HG03025 (cell line): ENCODE data around the gene MFSD12.
A peak's percentile ranks its signal among the peaks of the same experiment; 100 is the strongest.
"Not testable (repeated sequence)": the region's sequence is repeated elsewhere in the genome, so short reads cannot be mapped to it uniquely, and the experiment has no call there.

Source experiments
- ATAC-seq: cut with Tn5 transposase; IDR thresholded peaks from one replicate; pipeline ENCODE4 v1.9.1; 2021; ENCODE audit warnings: mild to moderate bottlenecking, moderate library complexity; ENCODE audit not compliant: unreplicated experiment, low FRiP score

The MFSD12 gene

DNA sequence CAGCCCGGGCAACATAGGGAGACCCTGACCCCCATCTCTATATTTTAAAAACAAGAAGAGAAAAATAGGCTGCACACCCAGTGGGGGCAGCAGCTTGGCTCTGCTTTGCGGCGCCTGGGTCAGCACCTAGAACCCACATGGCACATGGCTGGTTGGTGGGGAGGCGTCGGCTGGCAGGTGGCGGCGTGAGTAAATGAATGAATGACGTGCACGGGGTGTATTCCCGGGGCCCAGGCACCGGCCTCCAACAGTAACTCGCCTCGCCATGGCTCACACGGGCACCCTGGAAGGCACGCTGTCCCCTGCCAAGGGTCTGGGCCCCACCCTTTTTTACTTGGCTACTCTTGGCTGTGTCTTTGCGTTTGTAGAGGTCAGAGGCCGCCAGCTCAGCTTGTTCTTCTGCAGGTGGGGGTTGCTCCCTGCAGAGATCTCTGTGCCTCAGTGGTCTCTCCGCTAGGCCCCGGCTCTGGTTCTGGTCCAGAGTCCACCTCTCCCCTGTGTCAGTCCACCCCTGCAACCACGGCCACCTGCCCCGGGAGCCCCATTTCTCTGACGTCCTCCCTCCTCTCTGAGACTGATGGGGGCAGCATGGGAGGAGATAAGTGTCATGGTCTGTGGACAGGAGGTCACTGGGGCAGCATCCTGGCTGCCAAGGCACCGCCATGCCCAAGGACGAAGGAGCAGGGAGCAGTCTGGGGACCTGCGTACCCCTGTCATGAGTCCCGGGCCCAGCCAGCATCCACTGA lies 45.7 kb downstream of the MFSD12 start:
- no peak for ATAC-seq

DNA sequence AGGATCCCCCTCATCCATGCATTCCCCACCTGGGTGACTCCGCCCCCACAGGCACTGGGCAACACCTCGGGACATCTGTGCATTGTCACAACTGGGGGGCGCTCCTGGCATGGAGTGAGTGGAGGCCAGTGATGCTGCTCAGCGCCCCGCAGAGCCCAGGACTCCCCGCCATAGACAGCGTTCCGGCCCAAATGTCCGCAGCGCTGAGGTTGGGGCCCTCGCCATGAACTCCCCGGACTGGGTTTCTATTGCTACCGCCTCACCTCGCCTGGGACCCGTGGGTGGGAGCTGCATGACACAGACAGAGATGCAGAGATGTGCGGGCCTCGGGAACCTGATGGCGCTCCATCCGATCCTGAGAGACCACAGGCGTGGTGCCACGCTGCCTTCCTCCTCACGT lies 46.7 kb downstream of the MFSD12 start:
- no peak for ATAC-seq

DNA sequence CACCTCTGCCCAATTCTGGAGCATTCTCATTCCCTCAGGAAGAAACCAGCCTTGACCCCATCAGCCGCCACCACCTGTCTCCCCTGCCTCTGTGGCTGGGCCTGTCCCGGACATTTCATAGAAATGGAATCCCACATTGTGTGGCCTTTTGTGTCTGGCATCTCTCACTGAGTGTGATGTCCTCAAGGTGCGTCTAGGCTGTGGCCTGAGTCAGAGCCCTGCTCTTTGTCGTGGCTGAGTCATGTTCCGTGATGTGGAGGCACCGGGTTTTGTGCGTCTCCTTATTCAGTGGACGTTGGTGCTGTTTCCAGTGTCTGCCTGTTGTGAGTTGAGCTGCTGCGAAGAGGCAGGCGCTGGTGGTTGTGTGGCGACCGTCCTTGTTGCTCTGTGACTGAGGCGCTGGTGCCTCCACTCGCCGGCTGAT lies 47.8 kb downstream of the MFSD12 start:
- ATAC-seq: no peak

DNA sequence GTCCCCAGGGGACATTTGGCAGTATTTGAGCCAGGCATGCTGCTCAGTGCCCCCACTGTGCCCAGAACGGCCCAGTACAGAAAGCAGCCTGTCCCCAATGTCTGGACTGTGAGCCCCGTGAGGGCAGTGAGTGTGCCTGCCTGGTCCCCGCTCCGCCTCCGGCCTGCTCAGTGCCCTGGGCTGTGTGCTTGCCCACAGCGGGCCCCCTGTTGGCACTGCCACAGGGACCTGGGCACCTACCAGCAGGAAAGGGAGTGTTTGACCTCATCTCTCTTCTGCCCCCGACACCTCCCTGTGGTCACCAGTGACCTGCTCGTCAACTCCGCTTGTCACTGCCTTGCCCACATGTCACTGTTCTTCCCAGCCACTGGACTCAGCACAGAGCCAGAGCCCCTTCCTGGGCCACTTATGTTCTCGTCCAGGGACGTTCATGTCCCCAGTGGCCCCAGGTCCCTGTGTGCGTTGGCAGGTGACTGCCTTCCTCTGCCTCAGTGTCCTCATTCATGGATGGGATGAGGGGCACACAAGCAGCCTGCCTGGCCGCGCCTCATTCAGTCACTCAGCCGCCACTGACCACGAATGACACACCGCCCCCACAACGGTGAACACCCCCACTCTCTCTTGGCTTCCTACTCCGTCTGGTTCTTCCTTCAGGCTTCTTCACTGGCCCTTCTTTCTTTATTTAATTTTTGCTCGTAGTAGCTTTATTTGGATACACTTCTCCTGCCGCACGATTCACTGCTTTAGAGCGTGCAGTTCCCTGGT lies 48.4 kb downstream of the MFSD12 start:
- no peak for ATAC-seq

DNA sequence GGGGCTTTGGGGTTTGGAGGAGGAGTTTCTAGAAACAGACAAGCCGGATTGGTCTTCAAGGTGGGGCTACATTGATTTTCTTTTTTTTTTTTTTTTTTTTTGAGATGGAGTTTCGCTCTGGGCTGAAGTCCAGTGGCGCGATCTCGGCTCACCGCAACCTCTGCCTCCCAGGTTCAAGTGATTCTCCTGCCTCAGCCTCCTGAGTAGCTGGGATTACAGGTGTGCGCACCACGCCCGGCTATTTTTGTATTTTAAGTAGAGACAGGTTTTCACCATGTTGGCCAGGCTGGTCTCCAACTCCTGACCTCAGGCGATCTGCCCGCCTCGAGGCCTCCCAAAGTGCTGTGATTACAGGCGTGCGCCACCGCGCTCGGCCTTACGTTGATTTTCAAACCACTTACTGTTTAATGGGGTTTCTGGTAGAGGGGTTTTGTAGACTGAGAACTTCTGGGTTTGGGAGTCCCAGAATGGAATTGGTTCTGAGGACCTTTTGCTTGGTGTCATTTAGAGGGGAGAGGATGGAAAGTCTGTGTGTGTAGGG lies 49.2 kb downstream of the MFSD12 start:
- not testable (repeated sequence) for ATAC-seq

DNA sequence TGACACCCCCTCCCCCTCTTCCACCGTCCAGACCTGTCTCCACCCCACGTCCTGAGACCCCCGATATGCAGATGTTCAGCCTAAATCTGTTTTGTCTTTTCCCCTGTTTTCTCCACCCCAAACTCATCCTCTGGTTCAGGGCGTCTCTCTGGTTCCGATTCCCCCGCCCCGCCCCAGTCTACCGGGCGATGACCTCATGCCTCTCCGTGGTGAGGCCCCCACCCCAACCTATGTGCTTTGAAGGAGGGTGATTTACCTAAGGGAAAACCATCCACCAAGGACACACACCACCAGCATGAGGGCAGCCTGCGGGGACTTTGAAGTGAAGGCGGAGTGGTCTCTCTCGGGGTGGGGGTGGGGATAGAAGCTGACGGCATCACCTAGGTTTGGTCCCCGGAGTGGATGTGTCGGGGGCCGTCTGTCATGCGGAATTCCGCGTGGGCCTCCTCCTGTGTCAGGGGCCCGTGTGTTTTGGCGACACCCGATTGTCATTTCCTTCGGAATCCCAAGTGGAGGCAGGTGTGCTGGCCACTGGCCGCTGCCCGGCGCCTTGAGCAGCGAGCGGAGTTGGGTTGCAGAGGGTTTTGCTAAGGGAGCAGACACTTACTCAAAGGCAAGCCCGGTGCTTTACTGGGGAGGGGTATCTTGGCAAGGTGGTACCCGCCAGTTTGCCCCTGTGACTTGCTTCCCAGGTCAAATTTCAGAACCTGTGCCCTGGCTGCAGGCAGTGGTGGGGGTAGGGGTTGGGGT lies 49.8 kb downstream of the MFSD12 start:
- ATAC-seq: no peak

DNA sequence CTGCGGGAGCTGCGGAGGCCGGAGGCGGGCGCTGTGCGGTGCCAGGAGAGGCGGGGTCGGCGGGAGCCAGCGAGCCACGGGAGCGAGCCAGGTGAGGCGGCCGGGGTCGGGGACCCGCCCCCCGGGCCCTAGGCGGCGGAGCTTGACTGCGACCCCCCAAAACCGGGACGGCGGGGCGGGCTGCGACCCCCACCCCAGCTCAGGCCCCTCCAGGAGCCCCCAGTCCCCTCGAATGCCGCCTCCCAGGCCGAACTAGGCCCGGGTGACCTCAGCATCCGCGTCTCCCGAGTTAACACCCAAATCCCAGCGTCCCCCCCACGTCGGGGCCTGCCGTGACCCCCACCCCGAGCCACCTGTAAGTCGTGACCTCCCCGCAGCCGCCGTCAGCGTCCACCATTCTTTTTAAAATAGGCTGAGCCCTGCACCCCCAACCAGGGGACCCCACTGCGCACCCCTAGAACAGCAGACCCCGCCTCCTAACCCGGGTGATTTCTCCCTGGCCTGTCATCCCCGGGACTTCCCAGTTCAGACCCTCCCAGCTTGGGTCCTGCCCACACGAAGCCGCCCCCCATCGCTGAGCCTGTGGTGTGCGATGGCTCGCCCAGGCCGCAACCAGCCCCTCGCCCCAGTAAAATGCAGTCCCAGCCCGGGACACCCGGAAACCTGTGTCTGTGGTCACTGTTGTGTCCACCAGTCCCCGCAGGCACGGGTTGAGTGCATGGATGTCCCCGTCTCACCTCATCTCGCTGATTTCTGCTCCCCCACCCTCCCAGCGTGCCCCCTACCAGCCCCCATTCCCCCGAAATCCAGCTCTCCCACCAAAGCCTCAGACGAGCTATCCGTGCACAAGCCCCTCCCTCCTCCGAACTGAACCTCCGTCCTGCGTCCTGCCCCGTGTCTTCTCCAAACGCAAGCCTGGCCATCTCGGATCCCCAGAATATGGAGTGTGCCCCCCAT lies 50.7 kb downstream of the MFSD12 start:
- peak; percentile 19 for ATAC-seq

DNA sequence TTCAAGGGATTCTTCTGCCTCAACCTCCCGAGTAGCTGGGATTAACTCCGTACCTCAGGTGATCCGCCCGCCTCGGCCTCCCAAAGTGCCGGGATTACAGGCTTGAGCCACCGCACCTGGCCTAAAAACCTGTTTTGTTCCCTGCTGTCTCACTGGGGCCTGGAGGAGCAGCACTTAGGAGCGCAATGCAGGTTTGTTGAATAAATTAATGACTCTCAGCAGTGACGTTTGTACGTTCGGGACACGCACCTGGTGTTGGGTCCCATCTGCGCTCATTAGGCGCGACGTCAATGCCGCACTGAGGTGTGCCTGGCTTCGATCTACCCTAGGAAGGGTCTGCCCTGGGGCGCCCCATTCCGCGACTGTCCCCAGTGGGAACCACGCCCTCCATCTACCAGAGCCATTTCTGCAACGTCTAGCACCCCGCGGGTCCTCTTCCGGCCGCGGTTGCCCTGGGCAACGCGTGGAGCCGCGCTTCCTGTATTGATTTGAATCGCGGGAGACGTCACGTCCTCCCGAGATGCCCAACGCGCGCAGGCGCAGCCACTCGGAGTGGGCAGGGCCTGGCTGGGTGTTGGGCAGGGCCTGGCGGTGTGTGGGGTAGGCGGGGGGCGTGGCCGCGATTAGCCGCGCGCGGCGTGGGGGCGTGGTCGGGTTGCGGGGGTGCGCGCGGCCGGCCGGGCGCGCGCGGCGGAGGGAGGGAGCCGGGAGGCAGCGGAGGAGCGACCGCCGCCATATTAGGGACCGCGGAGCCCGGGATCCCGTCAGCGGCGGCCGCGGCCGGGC lies 51.6 kb downstream of the MFSD12 start, which contains the start of gene FZR1:
Gene FZR1 (plus strand): TSS at position 714 of the 786 bp plus-strand sequence. CDS start 16,679 bp downstream, outside the sequence.
- peak; percentile 62 for ATAC-seq

DNA sequence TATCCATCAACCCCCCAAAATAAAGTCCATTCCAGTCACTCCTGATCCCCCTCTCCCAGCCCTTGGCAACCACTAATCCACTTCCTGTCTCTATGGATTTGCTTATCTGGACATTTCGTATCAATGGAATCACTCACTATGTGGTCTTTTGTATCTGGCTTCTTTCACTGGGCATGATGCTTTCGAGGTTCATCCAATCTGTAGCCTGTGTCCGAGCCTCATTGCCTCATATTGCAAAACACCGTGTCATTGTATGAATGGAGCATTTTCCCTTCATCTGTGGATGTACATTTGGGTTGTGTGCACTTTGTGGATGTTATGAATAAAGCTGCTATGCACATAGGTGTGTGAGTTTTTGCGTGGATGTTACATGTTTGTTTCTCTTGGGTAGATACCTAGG lies 52.7 kb downstream of the MFSD12 start:
- no peak for ATAC-seq

DNA sequence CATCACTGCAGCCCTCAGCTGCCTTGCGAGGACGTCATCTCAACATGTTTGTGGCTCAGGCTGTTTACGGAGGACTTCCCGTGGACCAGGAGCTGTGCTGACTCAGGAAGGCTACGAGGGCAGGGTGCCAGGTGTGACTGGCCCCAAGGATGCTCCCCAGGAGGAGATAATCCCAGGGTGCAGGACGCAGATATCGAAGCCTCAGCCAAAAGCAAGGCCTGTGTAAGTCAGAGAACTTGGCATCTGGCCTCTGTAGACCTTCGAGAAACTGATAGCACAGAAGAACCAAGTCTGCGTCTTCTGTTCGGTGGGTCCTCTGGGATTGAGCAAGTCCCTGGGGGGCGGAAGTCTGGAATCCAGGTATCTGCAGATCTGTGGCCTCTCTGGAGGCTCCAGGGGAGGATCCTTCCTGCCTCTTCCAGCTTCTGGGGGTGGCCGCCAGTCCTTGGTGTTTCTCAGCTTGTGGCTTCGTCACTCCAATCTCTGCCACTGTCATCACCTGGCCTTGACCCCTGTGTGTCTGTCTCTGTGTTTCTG lies 54.3 kb downstream of the MFSD12 start:
- ATAC-seq: no peak

DNA sequence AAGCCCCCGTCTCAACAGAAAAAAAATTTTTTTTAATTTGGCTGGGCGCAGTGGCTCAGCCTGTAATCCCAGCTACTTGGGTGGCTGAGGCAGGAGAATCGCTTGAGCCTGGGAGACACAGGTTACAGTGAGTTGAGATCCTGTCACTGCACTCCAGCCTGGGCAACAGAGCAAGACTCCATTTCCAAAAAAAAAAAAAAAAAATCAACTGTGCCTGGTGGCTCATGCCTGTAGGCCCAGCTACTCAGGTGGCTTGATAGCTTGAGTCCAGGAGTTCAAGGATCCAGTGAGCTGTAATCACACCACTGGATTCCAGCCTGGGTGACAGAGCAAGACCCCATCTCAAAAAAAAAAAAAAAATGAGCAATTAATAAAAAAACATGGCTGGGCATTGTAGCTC lies 55.6 kb downstream of the MFSD12 start:
- ATAC-seq: no peak

DNA sequence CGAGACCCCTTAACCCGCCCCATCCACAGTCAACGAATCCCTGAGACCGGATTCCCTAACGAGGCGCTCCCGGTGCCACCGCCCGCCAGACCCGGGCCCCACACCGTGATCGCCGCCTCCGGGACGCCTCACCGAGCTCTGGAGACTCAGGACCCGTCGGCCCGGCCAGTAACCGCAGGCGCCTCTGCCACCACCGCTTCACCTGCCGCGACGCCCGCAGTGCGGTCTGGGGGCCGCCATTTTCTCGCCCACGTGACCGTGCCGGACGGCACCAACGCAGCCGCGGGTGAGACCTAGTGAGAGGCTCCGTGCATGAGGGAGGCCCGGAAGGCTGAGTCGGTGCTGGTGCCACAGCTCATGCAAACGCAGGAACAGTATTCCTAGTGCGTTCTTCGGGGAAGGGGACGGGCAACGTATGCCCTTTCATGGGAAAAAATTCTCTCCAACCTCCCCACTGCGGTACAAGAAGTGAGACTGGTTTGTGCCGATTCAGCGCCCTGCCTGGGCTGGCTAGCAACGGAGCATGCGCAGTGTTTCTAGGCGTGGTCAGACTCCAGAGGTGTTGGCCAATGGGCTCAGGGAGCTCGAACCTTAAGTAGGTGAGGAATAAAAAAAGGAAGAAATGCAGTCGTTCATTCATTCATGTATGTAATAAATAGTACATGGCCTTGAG lies 56.8 kb downstream of the MFSD12 start, which contains the start of gene DOHH:
Gene DOHH (minus strand): TSS at position 246 of the 673 bp plus-strand sequence. CDS start 3,860 bp downstream, outside the sequence.
- peak; percentile 77 for ATAC-seq

DNA sequence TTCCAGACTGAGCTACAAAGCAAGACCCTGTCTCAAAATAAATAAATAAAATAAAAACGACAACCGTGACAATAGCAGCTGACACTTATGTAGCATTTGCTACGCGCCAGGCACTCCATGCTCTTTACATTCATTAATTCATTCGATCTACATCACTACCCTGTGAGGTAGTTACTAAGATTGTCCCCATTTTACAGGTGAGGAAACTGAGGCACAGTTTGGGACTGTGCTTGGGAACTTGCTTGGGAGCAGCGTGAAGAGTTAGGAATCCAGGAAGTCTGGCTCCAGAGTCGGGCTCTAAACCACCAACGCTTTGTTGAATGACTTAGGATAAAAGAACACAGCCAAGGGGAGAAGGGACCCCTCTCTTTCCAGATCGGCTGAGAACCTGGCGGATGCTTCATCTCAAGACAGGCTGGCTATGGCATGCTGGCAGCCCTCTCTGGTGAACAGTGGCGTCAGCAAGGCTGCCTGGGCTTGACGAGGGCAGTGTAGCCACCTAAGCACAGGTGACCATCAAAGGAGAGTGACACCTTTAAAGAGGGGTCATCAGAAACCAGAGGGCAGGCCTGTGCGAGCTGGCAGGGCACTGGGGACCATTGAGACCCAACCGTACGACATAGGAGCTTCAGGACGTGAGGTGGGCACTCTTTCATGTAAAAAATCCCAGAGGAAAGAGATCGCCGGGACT lies 57.5 kb downstream of the MFSD12 start:
- ATAC-seq: no peak

DNA sequence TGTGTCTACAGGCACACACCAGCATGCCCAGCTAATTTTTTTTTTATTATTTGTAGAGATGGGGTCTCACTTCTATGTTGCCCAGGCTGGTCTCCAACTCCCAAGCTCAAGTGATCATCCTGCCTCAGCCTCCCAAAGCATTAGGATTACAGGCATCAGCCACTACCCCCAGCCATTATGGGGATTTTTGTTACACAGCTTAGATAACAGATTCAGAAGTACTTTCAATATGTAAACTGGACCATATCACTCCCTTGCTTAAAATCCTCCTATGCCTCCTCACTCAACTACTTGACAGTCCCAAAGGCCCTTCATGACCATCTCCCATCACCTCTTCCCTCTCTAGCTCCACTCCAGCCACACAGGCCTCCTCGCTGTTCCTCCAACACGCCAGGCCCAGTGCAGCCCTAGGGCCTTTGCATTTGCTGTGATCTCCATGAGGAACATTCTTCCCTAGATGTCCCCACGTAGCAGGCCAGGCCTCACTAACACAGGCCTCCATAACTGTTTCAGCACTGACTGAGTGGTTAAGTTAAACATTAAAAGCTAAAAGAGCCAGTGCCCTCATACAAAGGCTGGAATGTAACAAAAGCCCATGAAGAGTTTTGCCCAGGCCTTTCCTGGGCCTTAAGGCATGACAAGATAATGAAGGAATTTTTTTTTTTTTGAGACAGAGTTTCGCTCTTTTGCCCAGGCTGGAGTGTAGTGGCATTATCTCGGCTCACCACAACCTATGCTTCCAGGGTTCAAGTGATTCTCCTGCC lies 59.4 kb downstream of the MFSD12 start:
- no peak for ATAC-seq

DNA sequence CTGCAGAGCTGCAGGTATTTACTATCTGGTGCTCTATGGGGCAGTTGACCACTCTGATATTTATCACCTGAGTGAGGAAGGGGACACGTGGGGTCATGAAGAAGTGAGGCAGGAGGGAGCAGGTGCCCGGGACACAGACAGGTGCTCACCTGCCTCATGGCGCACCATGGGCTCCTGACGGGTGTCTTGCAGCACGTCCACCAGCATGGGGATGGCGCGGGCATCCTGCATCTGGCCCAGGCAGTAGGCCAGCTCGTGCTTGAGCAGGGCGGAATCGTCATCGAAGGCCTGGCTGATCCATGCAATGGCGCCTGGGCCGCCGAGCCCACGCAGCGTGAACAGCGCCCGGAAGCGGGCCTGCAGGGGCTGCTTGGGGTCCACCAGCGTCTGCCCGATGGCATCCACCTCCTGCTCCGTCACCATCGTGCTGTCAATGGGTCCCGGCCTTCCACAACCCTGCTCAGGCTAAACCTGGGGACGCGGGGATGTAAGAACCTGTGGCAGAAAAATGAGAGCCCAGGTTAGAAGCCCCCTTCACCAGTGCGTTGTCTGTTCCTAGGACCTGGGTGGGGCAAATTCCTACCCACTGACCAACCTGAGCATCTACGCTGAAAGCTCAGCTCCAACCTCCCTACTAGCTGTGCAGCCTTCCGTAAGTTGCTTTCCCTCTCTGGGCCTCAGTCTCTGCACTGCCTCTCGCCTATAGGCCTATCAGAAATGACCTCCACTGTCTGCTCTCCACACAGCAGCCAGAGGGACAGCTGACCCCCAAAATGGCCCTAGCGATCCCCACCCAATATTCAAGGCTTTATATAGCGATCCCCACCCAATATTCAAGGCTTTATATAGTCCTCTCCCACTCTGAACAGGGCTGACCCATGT lies 60.8 kb downstream of the MFSD12 start:
- ATAC-seq: no peak

DNA sequence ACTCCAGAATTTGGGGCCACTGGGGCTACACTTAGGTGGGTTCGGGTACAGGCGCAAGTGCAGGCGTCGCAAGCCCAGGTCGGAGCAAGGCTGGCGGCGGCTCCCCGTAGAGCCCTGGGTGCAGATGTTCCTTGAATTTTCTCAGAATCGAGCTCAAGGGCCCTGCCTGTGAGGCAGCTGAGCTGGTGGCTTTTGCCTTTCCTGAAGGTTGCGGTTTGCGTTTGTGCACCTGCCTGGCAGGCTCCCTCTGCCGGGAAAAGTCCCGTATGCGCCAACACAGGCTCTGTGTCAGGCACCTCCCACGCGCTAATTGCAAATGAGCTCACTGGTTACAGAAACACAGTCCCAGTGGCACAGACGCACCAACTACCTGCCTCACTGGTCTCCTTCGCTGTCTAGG lies 62.8 kb downstream of the MFSD12 start:
- ATAC-seq: no peak
